ENCODE data around the gene STAM.

DNA sequence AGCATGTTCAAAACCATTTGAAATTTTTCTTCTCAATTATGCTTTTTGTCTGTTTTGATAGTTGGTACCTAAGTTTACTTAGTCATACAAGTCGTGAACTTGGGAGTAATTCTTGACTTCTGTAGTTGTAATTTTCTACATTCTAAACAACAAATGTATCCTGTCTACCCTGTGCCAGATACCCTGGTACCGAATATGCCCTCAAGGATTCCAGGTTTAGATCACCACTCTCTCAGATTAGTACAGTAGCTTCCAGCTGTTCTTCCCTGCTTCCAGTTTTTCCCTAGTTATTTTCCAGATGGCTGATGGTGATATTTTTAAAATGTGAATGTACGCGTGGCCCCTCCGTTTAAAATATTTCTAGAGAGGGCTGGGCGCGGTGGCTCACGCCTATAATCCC lies 6.5 kb downstream of the STAM start:
- no peak for TF ChIP-seq POLR2A (IDR thresholded peaks at IDR 0.05)
- TF ChIP-seq, protein P1, sequence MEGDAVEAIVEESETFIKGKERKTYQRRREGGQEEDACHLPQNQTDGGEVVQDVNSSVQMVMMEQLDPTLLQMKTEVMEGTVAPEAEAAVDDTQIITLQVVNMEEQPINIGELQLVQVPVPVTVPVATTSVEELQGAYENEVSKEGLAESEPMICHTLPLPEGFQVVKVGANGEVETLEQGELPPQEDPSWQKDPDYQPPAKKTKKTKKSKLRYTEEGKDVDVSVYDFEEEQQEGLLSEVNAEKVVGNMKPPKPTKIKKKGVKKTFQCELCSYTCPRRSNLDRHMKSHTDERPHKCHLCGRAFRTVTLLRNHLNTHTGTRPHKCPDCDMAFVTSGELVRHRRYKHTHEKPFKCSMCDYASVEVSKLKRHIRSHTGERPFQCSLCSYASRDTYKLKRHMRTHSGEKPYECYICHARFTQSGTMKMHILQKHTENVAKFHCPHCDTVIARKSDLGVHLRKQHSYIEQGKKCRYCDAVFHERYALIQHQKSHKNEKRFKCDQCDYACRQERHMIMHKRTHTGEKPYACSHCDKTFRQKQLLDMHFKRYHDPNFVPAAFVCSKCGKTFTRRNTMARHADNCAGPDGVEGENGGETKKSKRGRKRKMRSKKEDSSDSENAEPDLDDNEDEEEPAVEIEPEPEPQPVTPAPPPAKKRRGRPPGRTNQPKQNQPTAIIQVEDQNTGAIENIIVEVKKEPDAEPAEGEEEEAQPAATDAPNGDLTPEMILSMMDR (IDR thresholded peaks at IDR 0.05): no peak
